HepG2 (cell line): ENCODE measurements around the gene SIAH1. TPM values are rescaled to one million over a fixed set of nuclear protein-coding genes. Genes with fewer than 3 reads are reported as not detected.

Source experiments
- DMAP1 ChIP-seq: IDR thresholded peaks from 2 replicates; pipeline ENCODE4 v1.6.1; 2016
- DNMT1 ChIP-seq: sonication (generic); formaldehyde crosslinking; IDR thresholded peaks from 2 replicates; pipeline ENCODE4 v1.5.1; 2020; ENCODE audit warnings: mild to moderate bottlenecking, missing genetic modification reagents
- ELF3 ChIP-seq: IDR thresholded peaks from 2 replicates; pipeline ENCODE4 v1.6.1; 2016; ENCODE audit warnings: missing genetic modification reagents, missing compliant biosample characterization
- GATA4 ChIP-seq: sonication (generic); IDR thresholded peaks from 2 replicates; pipeline ENCODE4 v1.6.1; 2016; ENCODE audit warnings: antibody characterized with exemption, low read depth, borderline replicate concordance
- HNF4A ChIP-seq: sonication (generic); formaldehyde crosslinking; IDR thresholded peaks from 2 replicates; pipeline ENCODE4 v1.4.0; 2020; ENCODE audit warnings: missing genetic modification reagents
- HOXA5 ChIP-seq: sonication (generic); formaldehyde crosslinking; IDR thresholded peaks from 2 replicates; pipeline ENCODE4 v1.4.0; 2020; ENCODE audit warnings: missing genetic modification reagents
- JUNB ChIP-seq: sonication (generic); formaldehyde crosslinking; IDR thresholded peaks from 2 replicates; pipeline ENCODE4 v1.8.0; 2022; ENCODE audit warnings: missing genetic modification reagents, mild to moderate bottlenecking, borderline replicate concordance
- NFKB2 ChIP-seq: sonication (generic); formaldehyde crosslinking; IDR thresholded peaks from 2 replicates; pipeline ENCODE4 v1.4.0; 2020; ENCODE audit warnings: missing genetic modification reagents, borderline replicate concordance
- RCOR2 ChIP-seq: IDR thresholded peaks from 2 replicates; pipeline ENCODE4 v1.6.1; 2016; ENCODE audit warnings: missing biosample characterization, missing genetic modification reagents
- REL ChIP-seq: sonication (generic); formaldehyde crosslinking; conservative IDR thresholded peaks from 2 replicates; pipeline ENCODE4 v1.8.0; 2022; ENCODE audit warnings: mild to moderate bottlenecking, missing genetic modification reagents, moderate library complexity
- SSRP1 ChIP-seq: IDR thresholded peaks from 2 replicates; pipeline ENCODE4 v1.6.1; 2016; ENCODE audit warnings: control low read depth
- TAF1 ChIP-seq: sonication (generic); formaldehyde crosslinking; IDR thresholded peaks from 2 replicates; pipeline ENCODE4 v1.4.0; 2020; ENCODE audit warnings: missing genetic modification reagents
- ZBTB21 ChIP-seq: sonication (generic); formaldehyde crosslinking; IDR thresholded peaks from 2 replicates; pipeline ENCODE4 v1.4.0; 2020; ENCODE audit warnings: missing genetic modification reagents
- ZMYM2 ChIP-seq: sonication (generic); formaldehyde crosslinking; IDR thresholded peaks from 2 replicates; pipeline ENCODE4 v1.8.0; 2022; ENCODE audit warnings: mild to moderate bottlenecking, missing genetic modification reagents
- ZNF350 ChIP-seq: sonication (generic); formaldehyde crosslinking; IDR thresholded peaks from 2 replicates; pipeline ENCODE4 v1.4.0; 2020; ENCODE audit warnings: mild to moderate bottlenecking, low read depth, missing genetic modification reagents, borderline replicate concordance
- ZNF512 ChIP-seq: sonication (generic); formaldehyde crosslinking; IDR thresholded peaks from 2 replicates; pipeline ENCODE4 v1.4.0; 2020; ENCODE audit warnings: mild to moderate bottlenecking, missing genetic modification reagents
- ZNF607 ChIP-seq: sonication (generic); formaldehyde crosslinking; IDR thresholded peaks from 2 replicates; pipeline ENCODE4 v1.5.1; 2020; ENCODE audit warnings: missing genetic modification reagents, mild to moderate bottlenecking, borderline replicate concordance
- ZNF780A ChIP-seq: sonication (generic); formaldehyde crosslinking; IDR thresholded peaks from 2 replicates; pipeline ENCODE4 v1.8.0; 2022; ENCODE audit warnings: mild to moderate bottlenecking, missing genetic modification reagents, moderate library complexity
- ZNF850 ChIP-seq: sonication (generic); formaldehyde crosslinking; conservative IDR thresholded peaks from 2 replicates; pipeline ENCODE4 v1.9.0; 2021; ENCODE audit warnings: mild to moderate bottlenecking, missing genetic modification reagents
- polyA plus RNA-seq, 8 experiments: library from polyadenylated mRNA; depleted of rRNA in 3 of 8; stranded (reverse) in 7 of 8; unstranded in 1 of 8; fragments of >200 nt; fragmentation: Illumina TruSeq in 4 of 8; extraction: Trizol in 4 of 8; gene quantifications; 2 replicates each; pipeline versions ENCODE4 v1.2.1 to v1.2.3, GENCODE V29; 2011 to 2016; ENCODE audit warnings: low read depth in 4 of 8, missing spikeins in 1 of 8, mixed read lengths in 1 of 8; ENCODE audit not compliant: insufficient read depth in 1 of 8
- total RNA-seq, 5 experiments: library from RNA; depleted of rRNA; stranded (reverse); fragments of >200 nt; fragmentation: Illumina TruSeq; extraction: Trizol; gene quantifications; 2 replicates each; pipeline ENCODE4 v1.2.3, GENCODE V29; 2016; ENCODE audit warnings: low read depth in 1 of 5
- TF ChIP-seq, protein P1 (sequence below): IDR thresholded peaks from 2 replicates; pipeline ENCODE4 v1.6.1; 2016; ENCODE audit warnings: missing biosample characterization, missing genetic modification reagents, low read depth
- TF ChIP-seq, protein P2 (sequence below): sonication (generic); formaldehyde crosslinking; IDR thresholded peaks from 2 replicates; pipeline ENCODE4 v1.4.0; 2020; ENCODE audit warnings: missing genetic modification reagents
- TF ChIP-seq, protein P3 (sequence below): IDR thresholded peaks from 2 replicates; pipeline ENCODE4 v1.6.1; 2016; ENCODE audit warnings: control low read depth

SIAH1 gene
- total and polyA plus RNA-seq, 2 of the 13 experiments (the other 11 are each of a cell fraction or from before 2014, with no cell fraction given): 16.0 to 28.6 TPM

DNA sequence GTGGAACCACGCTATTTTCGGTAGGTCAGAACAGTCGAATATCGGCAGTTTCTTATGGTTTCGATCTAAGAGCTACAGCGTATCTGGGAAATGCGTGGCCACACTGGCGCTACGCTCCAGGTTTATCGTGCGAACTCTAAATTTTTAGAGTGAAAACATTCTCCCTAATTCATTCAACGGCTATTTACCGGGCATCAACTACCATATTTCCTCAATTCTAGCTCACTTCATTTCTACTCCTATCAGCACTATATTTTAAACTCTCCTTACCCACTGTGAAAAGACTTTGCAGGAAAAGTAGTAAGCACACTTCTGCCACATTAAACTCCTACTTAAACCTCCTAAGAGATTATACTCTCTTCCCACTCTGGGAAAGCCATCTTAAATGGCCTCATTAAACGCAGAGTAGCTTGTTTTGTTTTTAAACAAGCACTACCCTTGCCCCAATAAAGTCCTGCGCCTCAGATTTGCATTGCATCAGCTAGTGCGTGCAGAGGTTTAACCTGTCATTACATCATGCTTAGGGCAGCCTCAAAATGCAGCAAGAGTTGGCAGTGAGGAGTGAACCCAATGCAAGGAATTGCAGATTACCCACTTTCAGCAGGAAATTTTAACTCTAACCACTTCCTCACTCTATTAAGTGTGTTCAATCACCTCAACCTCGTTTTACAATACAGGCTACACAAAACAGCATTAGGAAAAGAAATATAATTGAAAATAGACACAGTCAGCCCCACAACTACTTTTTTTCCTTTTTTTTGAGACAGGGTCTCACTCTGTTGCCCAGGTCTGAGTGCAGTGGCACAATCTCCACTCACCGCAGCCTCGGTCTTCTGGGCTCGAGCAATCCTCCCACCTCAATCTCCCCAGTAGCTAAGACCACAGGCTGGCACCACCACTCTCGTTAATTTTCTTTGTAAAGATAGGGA, 18.8 kb downstream of the SIAH1 start (continued):
- no peak for TF ChIP-seq REL
- TF ChIP-seq TAF1 (CRISPR knock-in tag): no peak
- TF ChIP-seq, protein P1, sequence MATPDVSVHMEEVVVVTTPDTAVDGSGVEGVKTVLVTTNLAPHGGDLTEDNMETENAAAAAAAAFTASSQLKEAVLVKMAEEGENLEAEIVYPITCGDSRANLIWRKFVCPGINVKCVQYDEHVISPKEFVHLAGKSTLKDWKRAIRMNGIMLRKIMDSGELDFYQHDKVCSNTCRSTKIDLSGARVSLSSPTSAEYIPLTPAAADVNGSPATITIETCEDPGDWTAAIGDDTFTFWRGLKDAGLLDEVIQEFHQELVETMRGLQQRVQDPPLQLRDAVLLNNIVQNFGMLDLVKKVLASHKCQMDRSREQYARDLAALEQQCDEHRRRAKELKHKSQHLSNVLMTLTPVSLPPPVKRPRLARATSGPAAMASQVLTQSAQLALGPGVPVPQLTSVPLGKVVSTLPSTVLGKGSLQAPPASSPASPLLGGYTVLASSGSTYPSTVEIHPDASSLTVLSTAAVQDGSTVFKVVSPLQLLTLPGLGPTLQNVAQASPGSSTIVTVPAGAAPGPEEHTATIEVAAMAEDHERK (CRISPR knock-in tag): no peak
- no peak for TF ChIP-seq ZNF512 (CRISPR knock-in tag)
- TF ChIP-seq DNMT1 (CRISPR knock-in tag): no peak
- peak; percentile 19; the same call in 1 of the 2 replicates for TF ChIP-seq ELF3 (CRISPR knock-in tag)
- TF ChIP-seq ZMYM2: 0 out of 2 replicates have a peak, but pooled peaks have one; percentile 28
- TF ChIP-seq ZNF850: no peak
- TF ChIP-seq, protein P2, sequence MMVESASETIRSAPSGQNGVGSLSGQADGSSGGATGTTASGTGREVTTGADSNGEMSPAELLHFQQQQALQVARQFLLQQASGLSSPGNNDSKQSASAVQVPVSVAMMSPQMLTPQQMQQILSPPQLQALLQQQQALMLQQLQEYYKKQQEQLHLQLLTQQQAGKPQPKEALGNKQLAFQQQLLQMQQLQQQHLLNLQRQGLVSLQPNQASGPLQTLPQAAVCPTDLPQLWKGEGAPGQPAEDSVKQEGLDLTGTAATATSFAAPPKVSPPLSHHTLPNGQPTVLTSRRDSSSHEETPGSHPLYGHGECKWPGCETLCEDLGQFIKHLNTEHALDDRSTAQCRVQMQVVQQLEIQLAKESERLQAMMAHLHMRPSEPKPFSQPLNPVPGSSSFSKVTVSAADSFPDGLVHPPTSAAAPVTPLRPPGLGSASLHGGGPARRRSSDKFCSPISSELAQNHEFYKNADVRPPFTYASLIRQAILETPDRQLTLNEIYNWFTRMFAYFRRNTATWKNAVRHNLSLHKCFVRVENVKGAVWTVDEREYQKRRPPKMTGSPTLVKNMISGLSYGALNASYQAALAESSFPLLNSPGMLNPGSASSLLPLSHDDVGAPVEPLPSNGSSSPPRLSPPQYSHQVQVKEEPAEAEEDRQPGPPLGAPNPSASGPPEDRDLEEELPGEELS: peak; percentile 14; the same call in 1 of the 2 replicates
- TF ChIP-seq GATA4: no peak
- TF ChIP-seq NFKB2: no peak
- 0 out of 2 replicates have a peak, but pooled peaks have one; percentile 41 for TF ChIP-seq ZNF780A (CRISPR knock-in tag)
- peak; percentile 39; the same call in 1 of the 2 replicates for TF ChIP-seq ZNF350
- TF ChIP-seq, protein P3, sequence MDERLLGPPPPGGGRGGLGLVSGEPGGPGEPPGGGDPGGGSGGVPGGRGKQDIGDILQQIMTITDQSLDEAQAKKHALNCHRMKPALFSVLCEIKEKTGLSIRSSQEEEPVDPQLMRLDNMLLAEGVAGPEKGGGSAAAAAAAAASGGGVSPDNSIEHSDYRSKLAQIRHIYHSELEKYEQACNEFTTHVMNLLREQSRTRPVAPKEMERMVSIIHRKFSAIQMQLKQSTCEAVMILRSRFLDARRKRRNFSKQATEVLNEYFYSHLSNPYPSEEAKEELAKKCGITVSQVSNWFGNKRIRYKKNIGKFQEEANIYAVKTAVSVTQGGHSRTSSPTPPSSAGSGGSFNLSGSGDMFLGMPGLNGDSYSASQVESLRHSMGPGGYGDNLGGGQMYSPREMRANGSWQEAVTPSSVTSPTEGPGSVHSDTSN: no peak
- TF ChIP-seq ZBTB21 (CRISPR knock-in tag): peak; percentile 36; the same call in 1 of the 2 replicates
- TF ChIP-seq ZNF607: no peak
- TF ChIP-seq HOXA5: 0 out of 2 replicates have a peak, but pooled peaks have one; percentile 15
- peak; percentile 21; the same call in 1 of the 2 replicates for TF ChIP-seq DMAP1 (CRISPR knock-in tag)
- no peak for TF ChIP-seq JUNB
- no peak; the same call in 1 of the 2 replicates for TF ChIP-seq RCOR2 (CRISPR knock-in tag)
- TF ChIP-seq SSRP1 (CRISPR knock-in tag): 0 out of 2 replicates have a peak, but pooled peaks have one; percentile 65
- TF ChIP-seq HNF4A (CRISPR knock-in tag): peak; percentile 40
